ENCODE results near the gene NSMCE3. TPM values are rescaled to one million over a fixed set of nuclear protein-coding genes. Genes with fewer than 3 reads are reported as not detected.

Gene NSMCE3
- 13.4 TPM for polyA plus RNA-seq (2013, experiment 1 of 2)
- 12.9 TPM for polyA plus RNA-seq (2013, experiment 2 of 2)

DNA sequence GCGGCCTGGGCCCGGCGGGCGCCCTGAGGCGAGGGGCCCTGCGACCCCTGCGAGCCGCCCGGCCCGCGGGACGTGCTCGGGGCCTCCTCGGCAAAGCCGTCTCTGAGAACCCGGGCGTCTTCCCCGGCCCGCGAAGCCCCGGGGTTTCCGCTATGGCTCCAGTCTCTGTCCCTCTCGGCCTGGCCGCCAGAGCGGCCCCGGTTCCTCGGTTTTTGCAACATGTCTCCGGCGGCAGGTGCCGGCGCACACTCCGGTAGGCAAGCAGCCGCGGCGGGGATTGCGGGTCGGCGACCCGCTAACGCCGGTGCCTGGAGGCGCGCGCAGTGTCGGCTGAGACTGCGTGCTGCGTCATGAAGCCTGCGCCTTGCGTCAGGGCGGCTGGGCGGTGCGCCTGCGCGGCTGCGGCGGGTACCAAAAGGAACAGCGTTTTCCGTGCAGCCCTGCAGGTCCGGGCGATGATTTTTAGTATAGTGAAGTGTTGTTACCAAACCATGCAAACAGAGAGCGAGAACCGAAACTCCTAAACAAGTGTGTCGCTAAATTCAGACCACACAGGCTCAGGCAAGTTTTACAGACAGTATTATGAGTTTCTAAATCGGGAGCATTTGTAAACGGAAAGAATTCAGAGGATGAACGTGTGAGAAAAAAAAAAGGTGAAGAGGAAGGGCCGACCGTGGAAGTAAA, at the start of gene NSMCE3:
NSMCE3 (minus strand) TSS at position 338 of the 684 bp plus-strand sequence; CDS start at position 221, 117 bp downstream.
- no CpG with 5 or more reads among the region's 68 CpGs for WGBS, 2 donors (ENCODE audit: extremely low coverage in 2 of 2, insufficient read length in 2 of 2, insufficient replicate concordance in 1 of 2)
- H2AFZ ChIP-seq (ENCODE audit: low read length) = peak within 1 kb of the TSS; percentile 97
- H3K36me3 ChIP-seq (replicated peaks in 1 of 2; ENCODE audit: control insufficient read depth in 2 of 2, insufficient read depth in 2 of 2, low read length in 2 of 2) = no peaks in the 10 kb centered on the region
- no peak within 1 kb of the TSS for H4K8ac ChIP-seq (ENCODE audit: low read depth, low read length)
- H3K27ac ChIP-seq (replicated peaks; ENCODE audit: low read length) = peak within 1 kb of the TSS; percentile 47
- H4K91ac ChIP-seq (ENCODE audit: low read depth, low read length, poor library complexity) = no peak within 1 kb of the TSS
- H2BK12ac ChIP-seq (ENCODE audit: low read length) = no peak within 1 kb of the TSS
- H3K4me2 ChIP-seq (ENCODE audit: insufficient read depth, low read length, poor library complexity, severe bottlenecking) = peak within 1 kb of the TSS; percentile 78
- no peaks in the 10 kb centered on the region for H3K9me3 ChIP-seq (replicated peaks in 1 of 2; ENCODE audit: control insufficient read depth in 2 of 2, insufficient read depth in 1 of 2, low read depth in 1 of 2, low read length in 2 of 2)
- peaks cover 7% of the 10 kb centered on the region for H3K79me1 ChIP-seq (ENCODE audit: low read depth, low read length)
- DNase-seq (ENCODE audit: low spot score) = peak; percentile 76
- no peak within 1 kb of the TSS for H2BK15ac ChIP-seq (ENCODE audit: low read length)
- H2AK5ac ChIP-seq (ENCODE audit: low read depth, low read length) = no peak within 1 kb of the TSS
- H2BK120ac ChIP-seq (ENCODE audit: low read depth, low read length) = no peak within 1 kb of the TSS
- H3K4me1 ChIP-seq (ENCODE audit: control insufficient read depth in 2 of 2, insufficient read depth in 1 of 2, low read depth in 1 of 2, low read length in 2 of 2) = peaks cover 2 to 9% of the 10 kb centered on the region in 2 donors
- H3K23ac ChIP-seq (ENCODE audit: low read depth, low read length, poor library complexity) = peak within 1 kb of the TSS; percentile 81
- H3K14ac ChIP-seq (ENCODE audit: low read length) = no peak within 1 kb of the TSS
- peak within 1 kb of the TSS; percentile 87 to 98 for H3K4me3 ChIP-seq (ENCODE audit: low read length in 2 of 2)
- H3K18ac ChIP-seq (ENCODE audit: low read length) = peak within 1 kb of the TSS; percentile 89
- peaks cover 0 to 26% (median 0%) of the 10 kb centered on the region in 3 experiments for H3K27me3 ChIP-seq (ENCODE audit: control insufficient read depth in 3 of 3, insufficient read depth in 3 of 3, low read depth in 1 of 3, low read length in 3 of 3)
- H2BK5ac ChIP-seq (ENCODE audit: low read length) = no peak within 1 kb of the TSS
- no peak within 1 kb of the TSS for H3K4ac ChIP-seq (ENCODE audit: low read length)
- H3K9ac ChIP-seq (ENCODE audit: low read depth, low read length, poor library complexity) = peak within 1 kb of the TSS; percentile 83

DNA sequence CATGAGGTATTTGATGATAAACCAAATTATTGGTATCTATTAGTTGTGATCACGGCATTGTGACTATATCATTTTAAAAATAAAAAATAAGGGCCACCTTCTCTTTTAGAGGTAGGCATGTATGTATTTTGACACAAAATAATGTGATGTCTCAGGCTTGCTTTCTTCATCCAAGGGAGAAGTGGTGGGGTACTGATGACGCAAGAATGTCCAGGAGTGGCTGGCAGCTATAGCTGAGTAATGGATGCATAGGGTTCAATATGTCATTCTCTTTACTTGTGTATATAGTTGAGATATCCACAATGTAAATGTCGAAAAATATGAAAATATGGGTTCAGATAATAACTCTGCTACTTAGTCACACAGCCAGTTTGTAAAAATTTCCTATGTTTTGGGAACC, 46.8 kb upstream of the NSMCE3 start:
- no peak overlapping the region for H2AK5ac ChIP-seq (ENCODE audit: low read depth, low read length)
- DNase-seq (ENCODE audit: low spot score) = no peak
- H2AFZ ChIP-seq (ENCODE audit: low read length) = no peak overlapping the region
- H2BK15ac ChIP-seq (ENCODE audit: low read length) = no peak overlapping the region
- no peaks in the 10 kb centered on the region for H3K36me3 ChIP-seq (replicated peaks in 1 of 2; ENCODE audit: control insufficient read depth in 2 of 2, insufficient read depth in 2 of 2, low read length in 2 of 2)
- no peaks in the 10 kb centered on the region for H3K27me3 ChIP-seq (ENCODE audit: control insufficient read depth in 3 of 3, insufficient read depth in 3 of 3, low read depth in 1 of 3, low read length in 3 of 3)
- H3K9me3 ChIP-seq (replicated peaks in 1 of 2; ENCODE audit: control insufficient read depth in 2 of 2, insufficient read depth in 1 of 2, low read depth in 1 of 2, low read length in 2 of 2) = no peaks in the 10 kb centered on the region
- no peak overlapping the region for H3K14ac ChIP-seq (ENCODE audit: low read length)
- no peak overlapping the region for H3K4me3 ChIP-seq (ENCODE audit: low read length in 2 of 2)
- no peak overlapping the region for H2BK12ac ChIP-seq (ENCODE audit: low read length)
- no peak overlapping the region for H3K4me2 ChIP-seq (ENCODE audit: insufficient read depth, low read length, poor library complexity, severe bottlenecking)
- no peak overlapping the region for H4K8ac ChIP-seq (ENCODE audit: low read depth, low read length)
- no peak overlapping the region for H4K91ac ChIP-seq (ENCODE audit: low read depth, low read length, poor library complexity)
- no peak overlapping the region for H2BK120ac ChIP-seq (ENCODE audit: low read depth, low read length)
- no peak overlapping the region for H3K23ac ChIP-seq (ENCODE audit: low read depth, low read length, poor library complexity)
- no peak overlapping the region for H3K18ac ChIP-seq (ENCODE audit: low read length)
- no peak overlapping the region for H3K9ac ChIP-seq (ENCODE audit: low read depth, low read length, poor library complexity)
- no CpG with 5 or more reads among the region's 3 CpGs for WGBS, 2 donors (ENCODE audit: extremely low coverage in 2 of 2, insufficient read length in 2 of 2, insufficient replicate concordance in 1 of 2)
- H2BK5ac ChIP-seq (ENCODE audit: low read length) = no peak overlapping the region
- H3K79me1 ChIP-seq (ENCODE audit: low read depth, low read length) = no peaks in the 10 kb centered on the region
- no peak overlapping the region for H3K4ac ChIP-seq (ENCODE audit: low read length)
- no peaks in the 10 kb centered on the region for H3K4me1 ChIP-seq (ENCODE audit: control insufficient read depth in 2 of 2, insufficient read depth in 1 of 2, low read depth in 1 of 2, low read length in 2 of 2)
- no peak overlapping the region for H3K27ac ChIP-seq (replicated peaks; ENCODE audit: low read length)

DNA sequence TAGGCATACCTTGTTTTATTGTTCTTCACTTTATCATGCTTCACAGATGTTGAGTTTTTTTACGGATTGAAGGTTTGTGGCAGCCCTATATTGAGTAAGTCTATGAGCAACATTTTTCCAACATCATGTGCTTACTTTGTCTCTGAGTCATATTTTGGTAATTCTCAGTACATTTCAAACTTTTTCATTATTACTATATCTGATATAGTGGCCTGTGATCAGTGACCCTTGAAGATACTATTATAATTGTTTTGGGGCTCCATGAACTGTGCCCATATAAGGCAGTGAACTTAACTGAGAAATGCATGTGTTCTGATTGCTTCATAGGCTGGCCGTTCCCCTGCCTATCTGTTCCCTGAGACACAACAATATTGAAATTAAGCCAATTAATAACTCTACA, 42.8 kb upstream of the NSMCE3 start:
- Histone ChIP-seq H3K4ac (ENCODE audit: low read length) (no peak overlapping the region), H3K27me3 (ENCODE audit: control insufficient read depth in 3 of 3, insufficient read depth in 3 of 3, low read depth in 1 of 3, low read length in 3 of 3) (no peaks in the 10 kb centered on the region), H3K14ac (ENCODE audit: low read length) (no peak overlapping the region), H3K9ac (ENCODE audit: low read depth, low read length, poor library complexity) (no peak overlapping the region), H2BK5ac (ENCODE audit: low read length) (no peak overlapping the region), H3K4me2 (ENCODE audit: insufficient read depth, low read length, poor library complexity, severe bottlenecking) (no peak overlapping the region), H3K9me3 (replicated peaks in 1 of 2; ENCODE audit: control insufficient read depth in 2 of 2, insufficient read depth in 1 of 2, low read depth in 1 of 2, low read length in 2 of 2) (no peaks in the 10 kb centered on the region), H3K36me3 (replicated peaks in 1 of 2; ENCODE audit: control insufficient read depth in 2 of 2, insufficient read depth in 2 of 2, low read length in 2 of 2) (no peaks in the 10 kb centered on the region), H3K4me3 (ENCODE audit: low read length in 2 of 2) (no peak overlapping the region), H2AFZ (ENCODE audit: low read length) (no peak overlapping the region), H2BK12ac (ENCODE audit: low read length) (no peak overlapping the region), H3K4me1 (ENCODE audit: control insufficient read depth in 2 of 2, insufficient read depth in 1 of 2, low read depth in 1 of 2, low read length in 2 of 2) (no peaks in the 10 kb centered on the region), H2AK5ac (ENCODE audit: low read depth, low read length) (no peak overlapping the region), H3K79me1 (ENCODE audit: low read depth, low read length) (no peaks in the 10 kb centered on the region), H4K8ac (ENCODE audit: low read depth, low read length) (no peak overlapping the region), H2BK120ac (ENCODE audit: low read depth, low read length) (no peak overlapping the region), H3K18ac (ENCODE audit: low read length) (no peak overlapping the region), H2BK15ac (ENCODE audit: low read length) (no peak overlapping the region), H3K27ac (replicated peaks; ENCODE audit: low read length) (no peak overlapping the region), H4K91ac (ENCODE audit: low read depth, low read length, poor library complexity) (no peak overlapping the region), H3K23ac (ENCODE audit: low read depth, low read length, poor library complexity) (no peak overlapping the region)
- no CpG with 5 or more reads among the region's 2 CpGs for WGBS, 2 donors (ENCODE audit: extremely low coverage in 2 of 2, insufficient read length in 2 of 2, insufficient replicate concordance in 1 of 2)
- DNase-seq (ENCODE audit: low spot score) = no peak

DNA sequence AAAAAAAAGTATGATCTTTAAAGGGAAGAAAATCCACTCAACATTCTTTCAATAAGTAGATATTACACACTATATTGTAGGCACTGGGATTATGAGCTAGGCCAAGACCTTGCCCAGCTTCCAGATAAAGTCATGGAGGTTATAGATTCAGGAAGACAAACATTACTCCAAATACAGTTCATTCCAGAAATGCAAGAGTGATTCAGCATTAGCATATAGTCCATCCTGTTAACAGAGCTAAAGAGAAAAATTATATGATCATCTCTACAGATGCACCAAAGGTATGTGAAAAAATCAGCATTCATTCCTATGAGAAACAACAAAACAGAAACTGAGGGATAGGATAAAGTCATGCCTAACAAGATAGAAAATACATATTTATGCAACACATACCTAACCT, 42.1 kb upstream of the NSMCE3 start:
- Histone ChIP-seq H3K36me3 (replicated peaks in 1 of 2; ENCODE audit: control insufficient read depth in 2 of 2, insufficient read depth in 2 of 2, low read length in 2 of 2) (no peaks in the 10 kb centered on the region), H2AFZ (ENCODE audit: low read length) (no peak overlapping the region), H3K9me3 (replicated peaks in 1 of 2; ENCODE audit: control insufficient read depth in 2 of 2, insufficient read depth in 1 of 2, low read depth in 1 of 2, low read length in 2 of 2) (no peaks in the 10 kb centered on the region), H2BK15ac (ENCODE audit: low read length) (no peak overlapping the region), H3K4me2 (ENCODE audit: insufficient read depth, low read length, poor library complexity, severe bottlenecking) (no peak overlapping the region), H2BK120ac (ENCODE audit: low read depth, low read length) (no peak overlapping the region), H3K27me3 (ENCODE audit: control insufficient read depth in 3 of 3, insufficient read depth in 3 of 3, low read depth in 1 of 3, low read length in 3 of 3) (no peaks in the 10 kb centered on the region), H3K4me1 (ENCODE audit: control insufficient read depth in 2 of 2, insufficient read depth in 1 of 2, low read depth in 1 of 2, low read length in 2 of 2) (no peaks in the 10 kb centered on the region), H3K27ac (replicated peaks; ENCODE audit: low read length) (no peak overlapping the region), H3K79me1 (ENCODE audit: low read depth, low read length) (no peaks in the 10 kb centered on the region), H3K9ac (ENCODE audit: low read depth, low read length, poor library complexity) (no peak overlapping the region), H4K8ac (ENCODE audit: low read depth, low read length) (no peak overlapping the region), H2BK5ac (ENCODE audit: low read length) (no peak overlapping the region), H3K4ac (ENCODE audit: low read length) (no peak overlapping the region), H4K91ac (ENCODE audit: low read depth, low read length, poor library complexity) (no peak overlapping the region), H3K4me3 (ENCODE audit: low read length in 2 of 2) (no peak overlapping the region), H3K23ac (ENCODE audit: low read depth, low read length, poor library complexity) (no peak overlapping the region), H2AK5ac (ENCODE audit: low read depth, low read length) (no peak overlapping the region), H3K18ac (ENCODE audit: low read length) (no peak overlapping the region), H3K14ac (ENCODE audit: low read length) (no peak overlapping the region), H2BK12ac (ENCODE audit: low read length) (no peak overlapping the region)
- DNase-seq (ENCODE audit: low spot score) = no peak
